ENCODE data around the gene LRRC8E.
"Not testable (repeated sequence)": the region's sequence is repeated elsewhere in the genome, so short reads cannot be mapped to it uniquely, and the experiment has no call there.

Gene LRRC8E

DNA sequence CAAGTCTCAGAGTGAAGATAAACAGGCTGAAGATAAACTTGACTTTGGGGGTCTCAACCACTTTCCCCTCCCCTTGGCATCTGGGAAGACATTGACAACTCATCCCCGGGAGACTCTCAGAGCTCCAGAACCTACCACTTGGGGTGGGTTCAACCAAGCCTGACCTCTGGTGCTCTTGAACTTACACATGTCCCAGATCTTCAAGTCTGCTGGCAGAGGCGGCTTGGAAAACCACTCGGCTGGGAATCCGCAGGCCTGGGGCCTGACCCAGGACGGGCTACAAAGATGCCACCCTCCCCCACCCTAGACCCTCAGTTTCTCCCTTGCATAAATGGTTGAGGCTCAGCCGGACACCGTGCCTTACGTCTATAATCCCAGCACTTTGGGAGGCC is 512 bp downstream of the LRRC8E start:
- no peak overlapping the region for H3K4me3 ChIP-seq (ENCODE audit: low read depth, low read length)
- no peak for DNase-seq (ENCODE audit: low read depth)

GRCh38 chr19:7893362-7894101 is 5.2 kb downstream of the LRRC8E start:
- not testable (repeated sequence) for DNase-seq (ENCODE audit: low read depth); H3K4me3 ChIP-seq (ENCODE audit: low read depth, low read length)

More for the DNA sequence above, 512 bp downstream of the LRRC8E start:
- TF ChIP-seq, protein P1, sequence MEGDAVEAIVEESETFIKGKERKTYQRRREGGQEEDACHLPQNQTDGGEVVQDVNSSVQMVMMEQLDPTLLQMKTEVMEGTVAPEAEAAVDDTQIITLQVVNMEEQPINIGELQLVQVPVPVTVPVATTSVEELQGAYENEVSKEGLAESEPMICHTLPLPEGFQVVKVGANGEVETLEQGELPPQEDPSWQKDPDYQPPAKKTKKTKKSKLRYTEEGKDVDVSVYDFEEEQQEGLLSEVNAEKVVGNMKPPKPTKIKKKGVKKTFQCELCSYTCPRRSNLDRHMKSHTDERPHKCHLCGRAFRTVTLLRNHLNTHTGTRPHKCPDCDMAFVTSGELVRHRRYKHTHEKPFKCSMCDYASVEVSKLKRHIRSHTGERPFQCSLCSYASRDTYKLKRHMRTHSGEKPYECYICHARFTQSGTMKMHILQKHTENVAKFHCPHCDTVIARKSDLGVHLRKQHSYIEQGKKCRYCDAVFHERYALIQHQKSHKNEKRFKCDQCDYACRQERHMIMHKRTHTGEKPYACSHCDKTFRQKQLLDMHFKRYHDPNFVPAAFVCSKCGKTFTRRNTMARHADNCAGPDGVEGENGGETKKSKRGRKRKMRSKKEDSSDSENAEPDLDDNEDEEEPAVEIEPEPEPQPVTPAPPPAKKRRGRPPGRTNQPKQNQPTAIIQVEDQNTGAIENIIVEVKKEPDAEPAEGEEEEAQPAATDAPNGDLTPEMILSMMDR (IDR thresholded peaks at IDR 0.05; ENCODE audit: low read depth, low read length, missing control alignments): no peak

DNA sequence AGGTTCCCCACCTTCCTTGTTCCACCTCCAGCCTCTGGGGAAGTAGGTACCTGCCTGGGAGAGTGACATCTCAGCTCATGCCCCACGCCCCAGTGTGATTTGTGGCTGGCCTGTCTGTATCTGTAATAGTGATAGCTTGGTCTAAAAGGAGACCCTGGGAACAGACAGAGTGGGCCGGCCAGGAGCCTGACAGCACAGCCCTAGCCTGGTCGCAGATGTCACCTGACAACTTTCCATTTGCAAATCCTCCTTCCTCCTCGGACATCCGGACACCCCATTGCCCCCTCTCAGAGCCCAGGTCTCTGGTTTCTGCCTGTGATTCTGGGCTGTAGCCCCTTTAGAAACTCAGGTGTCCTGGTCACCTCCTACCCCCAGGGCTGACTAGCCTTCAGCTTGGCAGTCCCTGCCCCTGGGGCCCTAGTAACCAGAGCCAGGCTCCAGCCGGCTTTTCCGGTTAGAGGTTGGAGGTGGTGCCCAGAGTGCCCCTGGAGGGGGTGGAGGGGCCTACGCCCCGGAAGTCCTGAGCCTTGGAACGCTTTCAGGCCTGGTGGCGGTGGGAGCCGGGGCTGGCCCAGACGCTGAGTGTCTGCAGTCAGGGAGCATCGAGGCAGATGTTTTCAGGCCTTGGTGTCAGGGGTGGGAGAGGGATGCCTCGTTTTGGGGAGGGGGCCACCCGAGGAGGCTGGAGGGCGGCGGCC is 6.5 kb downstream of the LRRC8E start:
- DNase-seq (ENCODE audit: low read depth): no peak
- H3K4me3 ChIP-seq (ENCODE audit: low read depth, low read length): no peak overlapping the region
- TF ChIP-seq, protein P1 (IDR thresholded peaks at IDR 0.05; ENCODE audit: low read depth, low read length, missing control alignments): no peak

- TF ChIP-seq, protein P1 (IDR thresholded peaks at IDR 0.05; ENCODE audit: low read depth, low read length, missing control alignments): no peak
- no peak for DNase-seq (ENCODE audit: low read depth)
- H3K4me3 ChIP-seq (ENCODE audit: low read depth, low read length): no peak overlapping the region
Measured at GRCh38 chr19:7895565-7895964, 7.3 kb downstream of the LRRC8E start.

DNA sequence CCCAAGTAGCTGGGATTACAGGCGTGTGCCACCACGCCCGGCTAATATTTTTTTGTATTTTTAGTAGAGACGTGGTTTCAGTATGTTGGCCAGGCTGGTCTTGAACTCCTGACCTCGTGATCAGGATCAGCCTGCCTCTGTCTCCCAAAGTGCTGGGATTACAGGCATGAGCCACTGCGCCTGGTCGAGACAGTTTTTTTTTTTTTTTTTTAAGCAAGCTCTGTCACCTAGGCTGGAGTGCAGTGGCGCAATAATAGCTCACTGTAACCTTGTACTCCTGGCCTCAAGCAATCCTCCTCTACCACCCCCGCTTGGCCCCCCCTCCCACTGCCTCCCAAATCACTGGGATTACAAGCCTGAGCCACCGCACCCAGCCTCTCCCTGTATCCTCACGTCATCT is 9.0 kb downstream of the LRRC8E start:
- DNase-seq (ENCODE audit: low read depth): no peak
- no peak overlapping the region for H3K4me3 ChIP-seq (ENCODE audit: low read depth, low read length)
- TF ChIP-seq, protein P1 (IDR thresholded peaks at IDR 0.05; ENCODE audit: low read depth, low read length, missing control alignments): no peak

GRCh38 chr19:7898967-7899366 is 10.7 kb downstream of the LRRC8E start:
- no peak for DNase-seq (ENCODE audit: low read depth)
- H3K4me3 ChIP-seq (ENCODE audit: low read depth, low read length): no peak overlapping the region
- TF ChIP-seq, protein P1 (IDR thresholded peaks at IDR 0.05; ENCODE audit: low read depth, low read length, missing control alignments): no peak

DNA sequence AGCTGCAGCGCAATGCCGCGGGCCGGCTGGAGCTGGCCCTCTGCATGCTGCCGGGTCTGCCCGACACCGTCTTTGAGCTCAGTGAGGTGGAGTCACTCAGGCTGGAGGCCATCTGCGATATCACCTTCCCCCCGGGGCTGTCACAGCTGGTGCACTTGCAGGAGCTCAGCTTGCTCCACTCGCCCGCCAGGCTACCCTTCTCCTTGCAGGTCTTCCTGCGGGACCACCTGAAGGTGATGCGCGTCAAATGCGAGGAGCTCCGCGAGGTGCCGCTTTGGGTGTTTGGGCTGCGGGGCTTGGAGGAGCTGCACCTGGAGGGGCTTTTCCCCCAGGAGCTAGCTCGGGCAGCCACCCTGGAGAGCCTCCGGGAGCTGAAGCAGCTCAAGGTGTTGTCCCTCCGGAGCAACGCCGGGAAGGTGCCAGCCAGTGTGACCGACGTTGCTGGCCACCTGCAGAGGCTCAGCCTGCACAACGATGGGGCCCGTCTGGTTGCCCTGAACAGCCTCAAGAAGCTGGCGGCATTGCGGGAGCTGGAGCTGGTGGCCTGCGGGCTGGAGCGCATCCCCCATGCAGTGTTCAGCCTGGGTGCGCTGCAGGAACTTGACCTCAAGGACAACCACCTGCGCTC is 11.6 kb downstream of the LRRC8E start:
- H3K4me3 ChIP-seq (ENCODE audit: low read depth, low read length): no peak overlapping the region
- DNase-seq (ENCODE audit: low read depth): no peak
- TF ChIP-seq, protein P1 (IDR thresholded peaks at IDR 0.05; ENCODE audit: low read depth, low read length, missing control alignments): no peak

Measured in GM12864 (cell line).